NCI-H1105 treated with DMSO at 0.1 percent for 48 hours (cell line): ENCODE measurements around the gene SLC2A2.
A peak's percentile ranks its signal among the peaks of the same experiment; 100 is the strongest.
"Not testable (repeated sequence)": the region's sequence is repeated elsewhere in the genome, so short reads cannot be mapped to it uniquely, and the experiment has no call there.

ENCODE experiments used
- DNase-seq: peaks from one replicate; lab custom pipeline; 2025; lab: John Stamatoyannopoulos, UW

SLC2A2 gene

DNA sequence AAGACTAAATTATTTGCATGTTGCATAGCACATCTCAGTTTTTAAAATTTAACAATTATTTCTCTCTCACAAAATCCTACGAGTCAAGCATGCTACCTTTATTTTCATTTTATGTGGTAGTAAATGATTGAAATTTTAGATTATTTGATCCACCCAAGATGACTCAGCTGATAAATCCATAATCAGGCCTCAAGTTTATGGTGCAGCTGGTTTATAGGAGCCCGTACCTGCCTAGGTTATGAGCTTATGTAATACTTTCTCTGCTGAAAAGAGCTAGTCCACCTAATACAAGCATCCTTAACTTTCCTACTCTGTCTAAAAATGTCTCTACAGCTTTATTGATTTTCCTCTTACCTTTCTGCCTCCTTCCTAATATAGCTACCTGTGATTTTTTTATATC, 41.2 kb downstream of the SLC2A2 start:
- DNase-seq, result no peak

DNA sequence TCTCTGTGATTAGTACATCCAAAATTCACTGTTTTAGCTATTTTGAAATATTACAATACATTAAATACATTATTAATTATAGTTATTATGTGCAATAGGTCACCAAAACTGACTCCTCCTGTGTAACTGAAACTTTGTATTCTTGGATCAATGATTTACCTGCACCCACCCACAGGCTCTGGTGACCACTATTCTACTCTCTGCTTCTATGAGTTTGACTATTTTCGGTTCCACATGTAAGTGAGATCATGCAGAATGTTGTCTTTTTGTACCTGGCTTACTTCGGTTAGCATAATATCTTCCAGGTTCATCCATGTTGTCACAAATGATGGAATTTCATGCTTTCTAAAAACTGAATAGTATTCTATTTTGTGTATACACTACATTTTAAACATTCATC, 43.8 kb downstream of the SLC2A2 start:
- no peak for DNase-seq

DNA sequence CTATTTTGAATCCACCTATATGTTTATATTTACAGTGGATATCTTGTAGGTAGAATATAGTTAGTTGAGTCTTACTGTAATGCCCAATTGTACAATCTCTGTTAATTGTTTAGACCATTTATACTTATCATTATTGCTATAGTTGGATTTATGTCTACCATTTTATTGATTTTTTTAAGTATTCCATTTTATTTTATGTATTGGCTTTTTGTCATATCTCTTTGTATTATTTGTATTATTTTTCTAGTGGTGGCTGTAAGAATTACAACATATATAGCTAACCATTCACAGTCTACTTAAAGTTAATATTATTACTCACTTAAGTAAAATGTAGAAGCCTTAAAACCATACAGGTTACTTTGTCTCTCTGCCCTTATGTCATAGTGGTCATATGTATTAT, 46.1 kb downstream of the SLC2A2 start:
- DNase-seq, result no peak

DNA sequence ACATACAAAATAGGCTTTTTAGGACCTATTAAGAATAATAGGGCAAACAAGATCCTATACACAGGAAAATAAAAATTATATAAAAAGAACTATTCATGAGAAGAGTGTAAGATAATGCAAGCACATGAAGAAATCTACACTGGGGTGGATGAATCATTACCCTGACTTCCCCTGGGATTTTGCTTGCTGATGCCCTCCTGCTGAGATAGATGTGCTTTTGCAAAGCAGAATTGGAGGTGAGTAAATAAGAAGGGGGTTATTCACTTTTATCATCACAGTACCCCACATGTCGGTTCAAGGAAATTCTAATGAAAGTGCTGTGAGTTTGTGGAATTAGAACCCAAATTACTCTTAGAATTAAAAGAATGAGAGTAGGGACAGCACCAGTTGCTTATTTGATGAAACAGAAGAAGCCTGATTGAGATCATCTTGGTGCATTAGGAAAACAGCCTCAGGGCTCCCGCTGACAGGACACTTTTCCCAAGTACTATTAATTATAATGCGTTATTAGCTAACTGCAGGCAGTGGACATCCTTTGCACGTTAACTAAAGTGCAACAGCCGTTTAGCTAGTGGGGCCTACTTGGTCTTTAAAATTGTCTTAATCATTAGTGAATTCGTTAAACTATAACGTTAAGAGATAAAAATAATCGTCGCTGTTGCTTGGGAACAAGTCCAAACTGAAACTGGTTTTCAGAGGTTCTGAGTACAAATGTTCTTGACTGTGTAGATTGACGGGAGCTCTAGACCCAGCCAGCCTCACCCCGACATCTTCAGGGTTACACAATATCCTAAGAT, 48.4 kb downstream of the SLC2A2 start:
- peak; percentile 15 for DNase-seq

DNA sequence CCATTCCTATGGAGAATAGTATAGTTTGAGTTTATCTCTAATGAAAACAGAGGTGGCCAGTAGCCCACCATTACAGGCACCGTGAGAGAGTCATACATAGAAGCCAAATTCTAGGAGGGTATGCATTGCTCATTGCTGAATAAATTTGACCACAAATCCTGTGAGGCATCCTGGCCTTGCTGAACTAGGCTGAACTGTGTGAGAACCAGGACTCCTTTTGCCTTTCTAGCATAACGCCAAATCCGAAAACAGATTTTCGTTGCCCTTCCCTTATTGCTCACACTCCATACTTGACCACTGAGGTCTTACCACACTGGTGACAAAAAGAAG, 50.4 kb downstream of the SLC2A2 start:
- DNase-seq, result no peak

DNA sequence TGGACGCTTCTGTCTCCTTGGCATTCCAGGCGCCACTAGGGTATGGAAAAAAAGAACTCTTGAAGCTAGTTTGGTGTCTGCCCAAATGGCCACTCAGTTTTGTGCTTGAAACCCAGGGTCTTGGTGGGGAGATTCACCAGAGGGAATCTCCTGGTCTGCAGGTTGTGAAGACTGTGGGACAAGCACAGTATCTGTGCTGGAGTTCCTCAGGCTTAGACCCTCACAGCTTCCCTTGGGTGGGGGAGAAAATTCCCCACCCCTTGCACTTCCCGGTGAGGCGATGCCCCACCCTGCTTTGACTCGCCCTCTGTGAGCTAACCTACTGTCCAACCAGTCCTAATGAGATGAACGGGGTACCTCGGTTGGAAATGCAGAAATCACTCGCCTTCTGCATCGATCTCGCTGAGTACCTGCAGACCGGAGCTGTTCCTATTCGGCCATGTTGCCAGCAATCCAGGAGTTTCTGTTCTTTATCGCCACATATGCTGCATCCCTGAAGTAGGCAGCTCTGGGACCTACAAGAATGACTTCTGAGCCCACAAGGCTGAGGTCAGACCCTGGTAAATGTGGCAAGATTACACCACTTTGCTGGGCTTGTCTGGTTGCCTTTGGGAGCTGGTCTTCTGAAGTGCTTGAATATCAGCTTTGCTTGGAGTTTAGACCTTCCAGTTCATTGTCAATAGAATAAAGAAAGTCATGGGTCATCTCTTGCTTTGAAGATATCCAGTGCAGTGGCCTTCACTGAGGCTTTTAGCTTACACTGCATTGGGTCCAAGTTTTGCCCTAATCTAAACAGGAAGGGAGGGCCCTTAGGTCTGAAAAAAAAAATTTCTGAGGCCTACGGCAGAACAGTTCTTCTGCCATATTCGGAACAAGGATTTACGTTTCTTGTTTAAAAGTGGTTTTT, 51.0 kb downstream of the SLC2A2 start:
- no peak for DNase-seq

DNA sequence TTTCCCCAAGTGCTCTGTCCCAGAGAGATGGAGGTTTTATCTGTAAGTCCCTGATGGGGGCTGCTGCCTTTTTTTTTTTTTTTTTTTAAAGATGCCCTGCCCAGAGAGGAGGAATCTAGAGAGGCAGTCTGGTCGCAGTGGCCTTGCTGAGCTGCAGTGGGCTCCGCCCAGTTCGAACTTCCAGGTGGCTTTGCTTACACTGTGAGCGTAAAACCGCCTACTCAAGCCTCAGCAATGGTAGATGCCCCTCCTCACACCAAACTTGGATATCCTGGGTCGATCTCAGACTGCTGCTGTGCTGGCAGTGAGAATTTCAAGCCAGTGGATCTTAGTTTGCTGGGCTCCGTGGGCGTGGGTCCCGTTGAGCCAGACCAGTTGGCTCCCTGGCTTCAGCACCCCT, 51.6 kb downstream of the SLC2A2 start:
- no peak for DNase-seq

DNA sequence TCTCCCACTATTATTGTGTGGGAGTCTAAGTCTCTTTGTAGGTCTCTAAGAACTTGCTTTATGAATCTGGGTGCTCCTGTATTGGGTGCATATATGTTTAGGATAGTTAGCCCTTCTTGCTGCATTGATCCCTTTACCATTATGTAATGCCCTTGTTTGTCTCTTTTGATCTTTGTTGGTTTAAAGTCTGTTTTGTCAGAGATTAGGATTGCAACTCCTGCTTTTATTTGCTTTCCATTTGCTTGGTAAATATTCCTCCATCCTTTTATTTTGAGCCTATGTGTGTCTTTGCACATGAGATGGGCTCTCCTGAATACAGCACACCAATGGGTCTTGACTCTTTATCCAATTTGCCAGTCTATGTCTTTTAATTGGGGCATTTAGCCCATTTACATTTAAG, 53.6 kb downstream of the SLC2A2 start:
- not testable (repeated sequence) for DNase-seq

DNA sequence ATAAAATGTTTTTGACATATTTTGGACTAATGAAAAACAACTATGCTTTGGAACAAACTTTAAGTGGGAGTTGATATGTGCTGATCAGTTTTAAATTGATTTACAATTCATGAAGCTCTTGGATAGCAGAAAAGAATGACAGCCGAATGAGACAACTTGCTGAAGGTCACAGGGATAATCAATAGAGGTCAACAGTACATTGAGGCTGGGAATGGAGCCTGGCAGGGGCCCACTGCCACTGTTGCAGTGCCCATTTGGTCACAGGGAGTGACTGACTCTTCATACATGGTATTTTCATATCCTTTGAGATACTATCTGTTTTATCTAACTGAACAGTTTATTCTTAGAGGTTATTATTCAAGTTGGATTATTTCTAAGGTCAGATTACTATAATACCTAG, 59.4 kb downstream of the SLC2A2 start:
- DNase-seq, result no peak

DNA sequence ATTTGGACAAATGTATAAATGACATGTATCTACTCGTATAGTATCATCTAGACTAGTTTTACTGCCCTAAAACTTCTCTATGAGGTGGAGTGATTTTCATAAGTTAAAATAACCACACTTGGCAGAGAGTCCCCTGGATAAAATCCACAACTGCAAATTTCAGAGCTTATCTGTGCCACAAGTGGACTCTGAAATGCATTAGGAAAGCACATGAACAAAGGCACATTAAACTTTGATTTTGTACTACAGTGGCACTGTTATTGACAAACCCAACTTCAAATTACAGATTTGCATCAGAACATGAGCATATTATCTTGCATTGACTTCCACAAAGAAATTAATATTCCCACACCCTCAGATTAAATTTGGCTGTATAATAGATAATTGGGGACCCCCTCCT, 60.0 kb downstream of the SLC2A2 start:
- DNase-seq, result no peak

DNA sequence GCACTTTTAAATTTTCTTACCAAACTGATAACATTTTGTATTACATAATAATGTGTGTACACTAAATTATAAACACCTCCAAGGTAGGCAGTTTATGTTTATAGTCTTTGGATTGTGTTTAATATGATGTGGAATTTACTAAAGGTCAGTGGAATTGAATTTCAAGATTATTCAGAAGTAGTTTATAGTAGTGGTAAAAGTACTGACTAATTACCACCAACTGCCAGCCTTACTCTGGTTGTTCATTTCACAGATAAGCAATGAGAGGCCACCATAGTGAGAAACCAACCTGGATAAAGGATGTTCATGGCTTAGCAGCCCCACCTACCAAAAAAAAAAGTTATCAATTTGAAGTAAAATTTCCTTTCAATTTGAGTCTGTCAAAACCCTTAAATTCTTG, 64.1 kb downstream of the SLC2A2 start:
- DNase-seq, result no peak

DNA sequence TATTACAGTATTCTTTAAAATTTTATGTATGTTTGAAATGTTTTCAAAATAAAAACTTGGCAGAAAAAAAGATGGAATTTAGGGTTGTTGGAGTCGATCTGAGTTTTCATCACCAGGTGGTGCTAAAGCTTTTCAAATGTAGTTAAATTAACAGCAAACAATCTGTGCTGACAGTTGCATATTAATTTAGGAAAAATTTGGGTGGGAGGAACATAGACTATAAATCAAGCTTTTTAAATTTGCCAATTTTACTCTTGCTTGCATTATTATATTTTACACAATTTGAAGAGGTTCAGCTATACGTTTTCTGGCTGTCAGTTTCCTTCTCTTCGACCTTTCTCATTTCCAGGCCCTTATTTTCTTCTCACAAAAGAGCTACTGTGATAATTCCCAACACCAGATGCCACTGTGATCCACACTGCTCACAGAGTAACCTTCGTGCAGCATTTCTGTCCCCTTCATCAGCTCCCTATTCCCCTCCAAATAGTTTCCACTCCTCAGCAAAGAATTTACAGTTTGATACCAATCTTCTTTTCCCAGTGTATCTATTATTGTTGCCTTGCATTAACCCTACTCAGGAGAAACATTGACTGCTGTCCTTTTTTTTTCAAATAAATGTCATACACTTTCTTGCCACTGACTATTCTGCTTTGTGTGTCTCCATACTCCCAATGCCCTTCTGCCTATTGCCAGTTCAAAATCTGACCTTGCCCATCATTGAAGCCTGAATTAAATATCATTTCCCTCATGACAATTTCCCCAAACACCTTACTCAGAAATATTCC, 64.7 kb downstream of the SLC2A2 start:
- peak; percentile 57 for DNase-seq

DNA sequence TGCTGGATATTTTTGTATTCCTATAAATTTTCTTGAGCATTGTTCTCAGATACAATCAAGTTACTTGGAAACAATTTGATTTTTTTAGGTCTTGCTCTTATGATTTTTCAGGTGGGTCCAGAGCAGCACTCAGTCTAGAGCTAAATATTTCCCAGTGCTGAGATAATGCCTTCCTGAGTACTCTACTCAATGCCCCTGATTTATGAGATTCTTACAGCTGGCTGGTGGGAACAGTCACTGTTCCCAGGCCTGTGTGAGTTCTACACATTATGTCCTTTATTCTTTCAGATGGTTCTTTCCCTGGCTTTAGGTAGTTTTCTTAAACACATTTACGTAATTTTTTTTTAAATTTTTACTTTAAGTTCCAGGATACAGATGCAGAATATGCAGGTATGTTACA, 67.1 kb downstream of the SLC2A2 start:
- no peak for DNase-seq

DNA sequence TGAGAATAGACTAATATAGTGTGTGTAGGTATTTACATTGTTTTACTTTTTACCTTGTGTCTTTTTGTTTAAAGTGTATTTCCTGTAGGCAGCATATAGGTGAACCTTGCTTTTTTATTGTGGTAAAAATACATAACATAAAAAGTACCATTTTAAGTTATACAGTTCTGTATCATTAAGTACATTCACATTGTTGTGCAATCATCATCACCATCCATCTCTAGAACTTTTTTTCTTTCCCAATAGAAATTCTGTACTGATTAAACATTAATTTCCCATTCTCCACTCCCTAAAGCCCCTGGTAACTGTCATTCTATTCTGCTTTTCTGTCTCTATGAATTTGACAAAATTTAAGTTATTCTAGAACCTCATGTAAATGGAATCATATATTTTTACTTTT, 69.9 kb downstream of the SLC2A2 start:
- no peak for DNase-seq

DNA sequence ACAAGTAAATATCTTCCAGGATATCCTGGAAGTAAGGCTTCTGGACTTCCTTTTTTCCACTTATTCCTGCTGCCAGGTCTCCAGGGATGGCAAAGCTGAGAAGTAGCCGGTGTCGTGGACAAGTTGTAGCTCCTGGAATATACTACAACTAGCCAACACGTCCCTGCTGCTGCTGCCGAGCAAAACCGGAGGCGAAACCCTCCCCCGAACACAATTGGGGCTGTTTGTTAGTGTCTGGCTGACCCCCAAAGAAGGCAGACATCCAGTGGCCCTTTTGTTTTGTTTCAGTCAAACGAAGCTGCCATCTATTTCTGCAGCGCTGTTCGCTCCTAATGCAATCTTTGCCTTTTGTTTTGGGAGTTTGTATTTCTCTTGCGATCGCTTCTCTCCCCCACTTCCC, 72.8 kb downstream of the SLC2A2 start:
- DNase-seq, result no peak

DNA sequence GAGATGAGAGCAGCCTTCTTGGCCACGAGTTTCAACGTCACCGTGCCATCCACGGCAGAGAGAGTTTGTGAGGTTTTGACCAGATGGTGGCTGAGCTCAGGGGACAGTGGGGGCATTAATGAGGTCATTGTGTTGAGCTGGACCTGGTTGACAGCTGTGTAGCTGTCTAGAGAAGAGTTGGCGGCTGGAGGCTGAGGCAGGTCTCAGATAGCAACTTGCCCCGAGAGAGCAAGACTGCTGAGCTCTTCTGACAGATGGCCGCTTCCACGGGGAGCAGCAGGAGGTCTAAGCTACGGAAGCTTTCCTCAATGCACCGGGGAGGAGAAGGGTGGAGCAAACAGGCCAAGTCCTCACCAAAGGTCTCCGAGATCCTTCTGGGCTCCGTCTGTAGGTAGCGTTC, 73.3 kb downstream of the SLC2A2 start:
- no peak for DNase-seq

DNA sequence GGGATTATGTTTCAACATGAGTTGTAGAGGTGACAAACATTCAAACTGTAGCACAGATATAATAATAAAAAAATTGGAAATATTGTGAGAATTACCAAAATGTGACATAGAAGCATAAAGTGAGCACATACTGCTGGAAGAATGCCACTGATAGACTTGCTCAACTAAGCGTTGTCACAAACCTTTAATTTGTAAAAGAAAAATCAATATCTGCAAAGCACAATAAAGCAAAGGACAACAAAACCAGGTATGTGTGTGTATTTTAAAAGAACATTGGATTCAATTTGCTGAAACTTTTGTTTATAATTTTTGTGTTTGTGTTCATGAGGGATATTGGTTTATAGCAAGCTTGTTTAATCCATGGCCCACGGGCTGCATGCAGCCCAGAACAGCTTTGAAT, 77.3 kb downstream of the SLC2A2 start:
- no peak for DNase-seq

DNA sequence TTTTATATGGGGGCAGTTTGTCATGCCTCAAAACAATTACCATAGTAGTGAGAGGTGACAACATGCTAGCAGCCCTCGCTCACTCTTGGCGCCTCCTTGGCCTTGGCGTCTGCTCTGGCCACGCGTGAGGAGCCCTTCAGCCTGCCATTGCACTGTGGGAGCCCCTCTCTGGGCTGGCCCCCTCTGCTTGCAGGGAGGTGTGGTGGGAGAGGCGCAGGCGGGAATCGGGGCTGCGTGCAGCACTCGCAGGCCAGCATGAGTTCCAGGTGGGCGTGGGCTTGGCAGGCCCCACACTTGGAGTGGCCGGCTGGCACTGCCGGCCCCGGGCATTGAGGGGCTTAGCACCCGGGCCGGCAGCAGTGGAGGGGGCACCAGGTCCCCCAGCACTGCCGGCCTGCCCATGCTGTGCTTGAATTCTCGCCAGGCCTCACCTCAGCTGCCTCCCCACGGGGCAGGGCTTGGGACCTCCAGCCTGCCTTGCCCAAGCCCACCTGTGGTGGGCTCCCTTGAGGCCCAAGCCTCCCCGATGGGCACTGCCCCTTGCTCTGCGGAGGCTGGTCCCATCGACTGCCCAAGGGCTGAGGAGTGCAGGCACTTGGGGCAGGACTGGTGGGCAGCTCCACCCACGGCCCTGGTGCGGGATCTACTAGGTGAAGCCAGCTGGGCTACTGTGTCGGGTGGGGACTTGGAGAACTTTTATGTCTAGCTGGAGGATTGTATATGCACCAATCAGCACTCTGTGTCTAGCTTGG, 79.3 kb downstream of the SLC2A2 start:
- DNase-seq, result no peak
